HG02840 (cell line): ENCODE data around the gene OR6C76.
"Not testable (repeated sequence)": the region's sequence is repeated elsewhere in the genome, so short reads cannot be mapped to it uniquely, and the experiment has no call there.

ENCODE experiments used
- ATAC-seq: cut with Tn5 transposase; IDR thresholded peaks from one replicate; pipeline ENCODE4 v1.9.1; 2021; ENCODE audit warnings: mild to moderate bottlenecking, moderate library complexity, moderate number of reproducible peaks; ENCODE audit not compliant: unreplicated experiment, low FRiP score

Gene OR6C76

DNA sequence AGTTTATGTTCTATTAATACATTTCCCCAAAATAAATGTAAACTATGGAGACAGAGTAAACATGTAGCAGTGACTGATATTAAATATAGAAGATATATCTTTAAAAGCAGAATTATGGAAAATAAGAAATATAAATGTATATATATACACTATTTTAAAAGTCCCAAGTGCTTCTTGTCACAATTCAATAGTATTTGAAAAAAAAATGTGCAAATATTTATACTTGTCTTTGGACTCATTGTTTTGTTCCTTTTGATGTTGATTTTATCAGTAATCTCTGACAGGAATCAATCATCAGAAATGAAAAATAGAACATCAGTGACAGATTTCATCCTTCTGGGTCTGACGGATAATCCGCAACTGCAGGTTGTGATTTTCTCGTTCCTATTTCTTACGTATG is at the start of gene OR6C76:
Gene OR6C76 (plus strand): TSS at position 301 of the 400 bp plus-strand sequence. CDS start 0 bp downstream, at position 301.
- no peak for ATAC-seq

DNA sequence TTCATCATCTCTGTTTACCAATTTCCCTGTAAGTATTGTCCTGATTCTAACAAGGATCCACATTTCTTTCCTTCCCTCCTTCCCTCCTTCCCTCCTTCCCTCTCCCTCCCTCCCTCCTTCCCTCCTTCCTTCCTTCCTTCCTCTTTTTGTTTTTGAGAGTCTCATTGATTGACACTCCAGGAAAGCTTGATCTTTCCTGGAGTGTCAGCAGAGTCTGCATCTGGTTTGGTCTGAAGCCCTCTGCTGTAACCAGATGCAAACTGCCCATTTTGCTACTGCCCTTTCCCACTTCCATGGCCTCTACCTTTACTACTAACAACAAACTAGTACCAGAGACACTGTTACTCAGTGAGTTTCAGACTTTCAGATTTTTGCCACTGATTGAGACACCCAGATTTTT is 40.2 kb upstream of the OR6C76 start:
- no peak for ATAC-seq

DNA sequence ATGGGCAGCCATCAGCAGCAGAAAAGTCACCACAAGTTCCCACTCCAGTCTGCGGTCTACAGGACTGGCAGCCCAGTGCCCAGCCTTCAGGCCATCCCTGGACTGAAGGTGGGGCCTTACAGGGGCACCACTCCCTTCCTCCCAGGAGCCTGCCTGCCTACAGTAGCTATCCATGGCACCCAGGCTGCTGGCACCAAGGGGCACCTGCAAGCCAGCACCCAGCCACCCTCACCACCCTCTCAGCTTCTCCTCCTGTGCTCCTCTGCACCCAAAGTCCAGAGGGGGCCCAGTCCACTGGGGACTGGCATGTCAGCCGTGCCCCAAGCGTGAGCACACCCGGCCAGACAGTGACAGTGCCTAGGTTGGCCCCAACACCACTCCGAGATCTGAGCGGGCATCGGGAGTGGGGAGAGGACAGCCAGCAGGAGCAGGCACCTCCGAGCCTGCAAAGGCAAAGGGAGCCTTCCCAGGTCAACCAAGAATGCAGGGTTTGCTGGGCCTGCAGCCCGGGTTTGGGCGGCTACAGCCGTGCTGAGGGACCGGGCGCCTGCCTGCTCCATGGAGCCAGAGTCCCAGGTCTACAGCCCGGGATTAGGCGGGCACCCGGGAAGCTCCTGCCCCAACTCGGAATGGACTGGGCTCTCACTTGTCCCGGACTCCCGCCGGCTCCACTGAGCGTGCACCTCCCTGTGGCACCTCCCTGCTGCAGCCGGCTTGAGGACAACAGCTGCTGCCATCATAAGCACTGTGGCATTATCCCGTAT is 33.8 kb upstream of the OR6C76 start:
- ATAC-seq: no peak

DNA sequence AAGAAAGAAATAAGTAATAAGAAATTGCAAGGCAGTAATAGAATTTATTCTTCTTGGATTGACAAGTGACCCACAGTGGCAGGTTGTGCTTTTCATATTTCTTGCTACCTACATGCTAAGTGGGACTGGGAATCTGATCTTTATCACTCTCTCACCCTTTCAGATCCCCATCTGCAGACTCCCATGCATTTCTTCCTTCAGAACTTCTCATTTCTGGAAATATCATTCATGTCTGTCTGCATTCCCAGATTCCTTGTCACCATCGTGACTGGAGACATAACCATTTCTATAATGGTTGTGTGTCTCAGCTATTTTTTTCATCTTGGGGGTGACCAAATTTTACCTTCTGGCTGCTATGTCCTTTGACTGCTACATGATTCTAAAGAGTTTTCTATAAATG is 29.7 kb upstream of the OR6C76 start:
- ATAC-seq: no peak

DNA sequence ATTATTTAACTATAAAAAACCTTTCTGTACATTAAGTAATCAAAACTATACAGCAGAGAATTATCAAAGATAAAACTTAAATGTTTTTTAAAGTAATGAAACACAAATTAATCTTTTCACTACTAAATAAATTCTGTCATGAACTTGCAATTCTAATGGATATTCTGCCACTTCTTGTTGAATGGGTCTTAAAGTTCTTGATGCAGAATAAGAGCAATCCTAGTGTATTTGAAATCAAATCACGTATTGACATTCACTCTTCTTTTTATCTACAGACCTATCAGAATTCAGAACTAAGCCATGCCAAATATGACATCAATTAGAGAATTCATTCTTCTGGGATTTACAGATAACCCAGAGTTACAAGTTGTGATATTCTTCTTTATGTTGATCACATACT is 25.8 kb upstream of the OR6C76 start, which contains the start of gene OR6C65:
Gene OR6C65 (plus strand): TSS at position 301 of the 400 bp plus-strand sequence. CDS start 0 bp downstream, at position 301.
- ATAC-seq: no peak

DNA sequence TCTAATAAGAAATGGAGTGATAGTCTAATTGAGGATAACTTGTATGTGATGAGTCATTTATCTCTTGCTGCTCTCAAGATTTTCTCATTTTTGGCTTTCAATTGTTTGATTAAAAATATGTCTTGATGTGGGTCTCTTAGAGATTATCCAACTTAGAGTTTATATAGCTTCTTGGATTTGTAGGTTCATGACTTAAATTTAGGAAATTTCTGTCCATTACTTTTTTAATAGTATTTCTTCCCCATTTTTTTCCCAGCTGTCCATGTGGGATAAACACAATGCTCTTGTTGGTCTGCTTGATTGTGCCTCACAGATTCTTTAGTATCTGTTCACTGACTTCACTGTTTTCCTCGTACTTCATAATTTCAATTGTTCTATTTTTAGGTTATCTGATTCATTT is 18.2 kb upstream of the OR6C76 start:
- ATAC-seq: no peak

DNA sequence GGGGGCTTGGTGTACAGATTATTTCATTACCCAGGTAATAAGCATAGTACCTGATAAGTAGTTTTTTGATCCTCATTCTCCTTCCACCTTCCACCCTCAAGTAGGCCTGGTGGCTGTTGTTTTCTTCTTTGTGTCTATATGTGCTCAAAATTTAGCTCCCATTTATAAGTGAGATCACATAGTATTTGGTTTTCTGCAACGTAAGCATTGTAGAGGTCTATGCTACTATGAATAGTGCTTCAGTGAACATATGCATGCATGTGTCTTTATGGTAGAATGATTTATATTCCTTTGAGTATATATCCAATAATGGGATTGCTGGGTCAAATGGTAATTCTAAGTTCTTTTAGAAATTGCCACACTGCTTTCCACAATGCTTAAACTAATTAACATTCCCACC is 16.9 kb upstream of the OR6C76 start:
- not testable (repeated sequence) for ATAC-seq

DNA sequence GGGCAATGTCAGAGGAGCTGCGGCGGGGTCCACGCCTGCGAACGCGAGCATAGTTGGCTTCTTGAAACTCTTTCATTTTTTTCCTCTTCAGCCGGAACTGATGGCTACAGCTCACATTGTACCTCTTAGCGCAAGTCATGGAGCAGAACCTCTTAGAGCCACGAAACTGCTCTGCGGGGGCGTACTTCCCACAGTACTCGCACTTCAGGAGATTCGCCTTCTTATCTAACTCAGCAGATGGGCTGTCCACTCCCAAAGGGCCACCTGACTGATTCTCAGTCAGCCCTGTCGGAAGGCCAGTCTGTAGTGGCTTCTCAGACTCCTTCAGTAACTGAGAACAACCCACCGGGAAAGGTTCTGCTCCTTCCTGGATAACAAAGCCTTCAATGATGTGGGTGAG is 13.9 kb upstream of the OR6C76 start:
- ATAC-seq: not testable (repeated sequence)

DNA sequence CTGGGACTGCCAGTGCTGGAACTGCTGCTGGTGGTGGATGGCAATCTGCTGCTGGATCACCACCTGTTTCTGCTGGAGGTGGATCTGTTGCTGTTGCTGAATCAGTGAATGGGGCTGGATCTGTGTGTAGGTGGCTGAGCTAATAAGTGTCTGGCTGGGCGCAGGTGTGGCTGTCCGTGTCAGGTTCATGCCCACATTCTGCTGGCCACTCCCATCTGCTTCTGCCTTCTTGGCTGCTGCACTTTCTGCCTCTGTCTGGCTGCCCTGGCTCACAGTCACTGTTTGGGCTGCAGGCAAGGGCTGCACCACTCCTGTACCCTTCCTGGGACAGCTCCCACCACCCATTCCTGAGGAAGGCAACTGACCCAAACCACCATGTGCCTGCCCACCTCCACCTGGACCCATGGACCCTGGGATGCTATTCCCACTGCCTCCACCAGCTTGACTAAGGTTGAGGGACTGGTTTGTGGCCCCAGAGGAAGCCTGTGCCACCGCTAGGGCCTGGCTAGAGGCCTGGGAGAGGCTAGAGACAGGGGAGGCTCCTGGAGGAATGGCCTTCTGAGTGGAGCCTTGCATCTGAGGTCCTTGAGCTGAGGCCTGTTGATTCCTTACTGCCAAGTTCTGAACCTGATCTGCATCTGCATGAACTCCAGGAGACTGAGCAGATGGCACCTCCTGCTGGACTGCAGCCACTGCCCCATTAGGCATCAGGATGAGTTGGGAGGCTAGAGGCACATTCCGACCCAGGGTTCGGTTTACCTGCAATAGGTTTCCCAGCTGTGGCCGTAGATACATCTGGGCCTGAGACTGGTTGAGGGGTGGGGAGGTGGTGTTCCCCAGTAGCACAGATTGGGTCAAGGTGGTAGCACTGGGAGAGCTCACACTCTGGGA is 12.3 kb upstream of the OR6C76 start:
- not testable (repeated sequence) for ATAC-seq

DNA sequence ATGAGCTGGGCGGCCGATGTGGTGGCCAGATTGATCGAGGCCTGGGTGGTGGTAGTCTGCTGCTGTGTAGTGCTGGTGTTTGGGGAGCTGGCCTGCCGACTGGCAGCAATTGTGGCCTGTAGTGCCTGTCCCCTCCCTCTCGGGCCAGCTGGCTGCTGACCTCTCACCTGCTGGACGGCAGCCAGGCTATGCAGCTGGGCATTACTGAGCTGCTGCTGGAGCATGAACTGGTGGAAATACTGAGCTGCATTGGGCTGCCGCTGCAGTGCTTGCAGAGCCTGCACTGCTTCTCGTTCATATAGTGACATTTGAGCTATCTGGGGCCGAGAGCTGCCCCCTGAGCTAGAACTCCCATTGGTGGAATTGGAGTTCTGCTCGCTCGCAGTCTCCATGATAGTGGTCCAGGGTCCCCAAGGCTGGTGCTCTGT is 11.6 kb upstream of the OR6C76 start:
- not testable (repeated sequence) for ATAC-seq

DNA sequence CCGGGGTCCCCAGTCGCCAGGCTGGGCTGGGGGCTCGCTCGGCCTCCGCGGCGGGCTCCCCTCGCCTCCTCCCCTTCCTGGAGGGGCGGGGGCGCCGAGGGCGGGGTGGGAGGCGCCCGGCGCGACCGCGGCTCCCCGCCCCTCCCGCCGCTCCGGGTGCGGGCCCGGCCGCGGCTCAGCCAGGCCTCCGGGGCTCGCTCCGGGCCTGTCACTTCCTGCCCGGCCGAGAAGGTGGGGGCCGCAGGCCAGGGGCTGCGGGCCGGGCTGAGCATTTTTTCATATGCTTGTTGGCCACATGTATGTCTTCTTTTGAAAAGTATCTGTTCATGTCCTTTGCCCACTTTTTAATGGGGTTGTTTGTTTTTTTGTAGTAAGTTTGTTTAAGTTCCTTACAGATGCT is 11.2 kb upstream of the OR6C76 start:
- not testable (repeated sequence) for ATAC-seq

DNA sequence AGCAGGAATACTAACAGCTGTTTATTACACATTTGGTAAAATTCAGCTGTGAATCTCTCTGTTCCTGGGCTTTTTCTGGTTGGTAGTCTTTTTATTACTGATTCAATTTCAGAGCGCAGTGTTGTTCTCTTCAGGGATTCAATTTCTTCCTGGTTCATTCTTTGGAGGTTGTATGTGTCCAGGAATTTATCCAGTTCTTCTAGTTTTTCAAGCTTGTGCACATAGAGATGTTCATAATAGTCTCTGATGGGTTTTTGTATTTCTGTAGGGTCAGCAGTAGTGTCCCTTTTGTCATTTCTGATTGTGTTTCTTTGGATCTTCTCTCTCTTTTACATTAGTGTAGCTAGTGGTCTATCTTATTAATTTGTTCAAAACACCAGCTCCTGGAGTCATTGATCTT is 9.1 kb upstream of the OR6C76 start:
- no peak for ATAC-seq

DNA sequence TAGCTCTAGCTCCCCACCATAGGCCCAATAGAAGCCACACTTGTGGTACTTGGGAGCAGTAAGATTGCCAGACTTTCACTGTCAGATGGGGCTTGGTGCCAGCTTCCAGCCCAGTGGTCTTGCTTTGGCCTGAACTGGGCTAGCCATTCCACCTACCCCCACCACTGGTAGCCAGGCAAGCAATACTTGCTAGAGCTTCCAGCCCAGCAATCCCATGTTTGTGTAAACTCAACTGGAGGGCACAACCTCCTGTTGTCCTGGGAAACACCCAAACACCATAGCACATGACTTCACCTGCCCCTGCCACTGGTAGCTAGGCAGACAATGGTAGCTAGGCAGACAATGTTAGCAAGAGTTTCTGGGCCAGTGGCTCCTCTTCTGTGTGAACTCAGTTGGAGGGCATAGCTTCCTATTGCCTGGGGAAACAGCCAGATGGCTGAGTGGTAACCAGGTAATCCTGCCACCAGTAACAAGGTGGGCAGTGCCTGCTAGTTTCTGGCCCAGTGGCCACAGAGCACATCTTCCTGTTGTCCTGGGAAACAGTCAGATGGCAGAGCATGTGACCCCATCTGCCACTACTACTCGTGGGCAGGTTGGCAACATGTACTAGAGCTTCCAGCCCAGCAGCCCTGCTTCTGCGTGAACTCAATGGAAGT is 5.6 kb upstream of the OR6C76 start:
- no peak for ATAC-seq

DNA sequence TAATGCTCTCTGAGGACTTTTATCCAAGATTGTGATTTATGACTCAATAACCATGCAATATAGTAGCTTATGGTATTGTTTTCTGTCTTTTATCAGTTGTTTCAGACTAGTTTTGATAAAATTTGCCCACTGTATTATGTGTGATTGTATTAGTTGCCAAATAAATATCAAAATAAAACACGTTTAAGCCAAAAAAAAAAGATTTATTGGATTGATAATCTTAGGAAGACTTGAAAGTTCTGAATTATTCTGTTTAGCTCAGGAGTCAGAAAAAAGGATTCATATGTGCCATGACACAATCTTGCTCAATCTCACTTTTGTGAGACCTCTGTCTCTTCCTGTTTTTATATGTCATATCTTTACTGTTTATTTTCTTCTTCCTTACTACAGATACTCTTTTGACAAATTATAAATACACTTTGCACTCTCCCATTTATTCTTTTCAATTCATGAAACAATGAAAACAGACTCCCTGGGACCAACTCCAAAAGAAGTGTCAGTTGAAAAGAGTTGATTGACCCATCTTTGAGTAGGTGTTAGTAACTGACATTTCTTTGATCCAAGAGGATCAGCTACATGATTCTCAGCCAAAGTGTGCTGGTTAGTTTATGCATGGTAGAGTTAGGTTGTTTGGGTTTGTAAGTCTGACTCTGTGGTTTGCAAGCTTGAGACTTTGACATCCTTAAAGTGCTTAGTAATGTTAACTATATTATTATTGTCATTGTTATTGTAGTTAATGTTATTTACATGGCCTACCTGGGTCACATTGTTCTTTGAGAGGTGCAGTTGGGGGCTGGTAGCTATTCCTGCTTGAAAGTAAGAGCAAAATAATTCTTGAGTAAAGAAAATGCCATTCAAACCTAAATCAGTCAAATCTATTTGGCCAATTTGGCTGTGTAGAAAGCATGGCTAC is 2.5 kb downstream of the OR6C76 start:
- no peak for ATAC-seq

DNA sequence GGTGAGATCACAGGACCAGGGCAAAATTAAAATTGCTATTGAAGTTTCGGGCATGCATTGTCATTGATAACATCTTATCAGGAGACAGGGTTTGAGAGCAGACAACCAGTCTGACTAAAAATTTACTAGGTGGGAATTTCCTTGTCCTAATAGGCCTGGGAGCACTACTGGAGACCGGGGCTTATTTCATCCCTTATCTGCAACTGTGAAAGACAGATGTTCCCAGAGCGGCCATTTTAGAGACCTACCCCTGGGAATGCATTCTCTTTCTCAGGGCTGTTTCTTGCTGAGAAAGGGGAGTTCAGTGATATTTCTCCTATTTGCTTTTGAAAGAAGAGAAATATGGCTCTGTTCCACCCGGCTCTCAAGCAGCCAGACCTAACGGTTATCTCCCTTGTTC is 15.2 kb downstream of the OR6C76 start:
- ATAC-seq: not testable (repeated sequence)

DNA sequence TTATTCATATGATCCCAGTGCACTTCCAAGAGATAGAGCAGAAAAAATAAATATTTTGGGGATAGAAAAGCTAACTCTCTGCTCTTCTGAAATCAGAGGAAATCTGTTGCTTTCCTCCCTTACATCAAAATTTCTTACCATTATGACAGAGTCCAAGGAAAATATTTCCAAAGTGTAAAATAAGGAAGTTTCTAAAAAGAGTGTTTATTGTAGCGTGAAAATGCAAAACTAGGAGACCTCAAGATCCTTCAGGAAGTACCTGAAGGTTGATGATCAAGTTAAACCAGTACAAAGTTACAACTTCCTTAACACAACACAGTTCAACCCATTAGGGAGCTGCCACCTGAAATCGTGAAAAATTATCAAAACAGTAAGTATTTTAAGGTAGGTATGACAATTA is 17.7 kb downstream of the OR6C76 start, which contains the start of gene OR6C2:
Gene OR6C2 (plus strand): TSS at position 301 of the 400 bp plus-strand sequence. CDS start 8,138 bp downstream, outside the sequence.
- ATAC-seq: no peak

DNA sequence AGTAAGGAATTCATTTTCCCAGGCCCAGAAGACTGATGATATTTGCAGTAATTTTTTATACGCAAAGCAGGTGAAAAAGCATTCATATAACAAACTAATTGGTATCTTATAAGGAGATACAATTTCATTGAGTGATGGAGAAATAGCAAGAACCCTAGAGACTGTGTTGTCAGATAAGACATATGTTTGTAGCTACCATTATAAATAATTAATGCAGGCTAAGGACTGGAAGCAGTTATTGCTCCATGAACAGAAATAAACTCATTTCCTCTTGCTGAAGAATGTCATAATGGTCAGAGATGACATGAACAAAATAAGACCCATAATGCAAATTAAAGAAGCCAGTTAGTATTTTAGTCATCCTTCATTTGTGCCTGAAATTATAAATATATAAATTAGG is 19.3 kb downstream of the OR6C76 start:
- no peak for ATAC-seq

DNA sequence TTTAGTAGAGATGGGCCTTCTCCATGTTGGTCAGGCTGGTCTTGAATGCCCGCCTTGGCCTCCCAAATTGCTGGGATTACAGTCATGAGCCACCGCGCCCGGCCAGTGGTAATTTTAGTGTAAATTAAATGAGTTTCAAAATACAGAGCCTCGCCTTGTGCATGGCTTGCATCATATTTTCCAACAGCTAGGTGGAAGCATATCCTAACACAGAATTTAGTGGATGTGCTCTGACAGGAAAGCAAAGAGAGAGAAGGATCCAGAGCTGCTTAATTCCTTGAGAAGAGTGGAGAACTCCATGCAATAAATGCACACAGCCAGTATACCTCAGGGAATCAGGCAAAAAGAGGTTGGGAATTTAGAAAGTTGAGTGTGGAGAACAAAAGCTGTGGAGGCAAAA is 20.3 kb downstream of the OR6C76 start:
- no peak for ATAC-seq

DNA sequence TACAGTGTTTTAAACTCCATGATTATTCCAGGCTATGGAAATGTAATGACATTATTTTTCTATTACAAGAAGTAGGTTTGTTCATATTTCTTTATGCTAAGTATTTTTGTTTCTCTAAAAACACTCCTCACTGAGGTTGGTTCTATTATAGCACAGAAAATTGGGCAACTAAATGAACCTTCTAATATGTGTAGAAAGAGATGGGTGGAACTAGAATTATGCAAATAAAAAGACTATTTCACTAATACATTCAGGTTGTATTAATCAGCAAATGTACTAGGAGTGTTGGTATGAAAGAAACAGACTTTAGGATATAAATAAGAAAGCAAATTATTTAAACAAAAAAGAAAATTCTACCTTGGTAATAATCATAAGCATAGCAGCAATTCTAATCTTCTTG is 22.8 kb downstream of the OR6C76 start:
- no peak for ATAC-seq

DNA sequence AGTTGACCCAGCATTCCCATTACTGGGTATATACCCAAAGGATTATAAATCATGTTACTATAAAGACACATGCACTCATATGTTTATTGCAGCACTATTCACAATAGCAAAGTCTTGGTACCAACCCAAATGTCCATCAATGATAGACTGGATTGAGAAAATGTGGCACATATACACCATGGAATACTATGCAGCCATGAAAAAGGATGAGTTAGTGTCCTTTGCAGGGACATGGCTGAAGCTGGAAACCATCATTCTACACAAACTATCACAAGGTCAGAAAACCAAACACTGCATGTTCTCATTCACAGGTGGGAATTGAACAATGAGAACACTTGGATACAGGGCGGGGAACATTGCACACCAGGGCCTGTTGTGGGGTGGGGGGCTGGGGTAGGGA is 38.9 kb downstream of the OR6C76 start:
- ATAC-seq: not testable (repeated sequence)
